SJSA1 (cell line): ENCODE results near the gene UQCC5. TPM values are rescaled to one million over a fixed set of nuclear protein-coding genes. Genes with fewer than 3 reads are reported as not detected.

Experiments used
- DNase-seq, 2 experiments: peaks; one replicate each; pipeline ENCODE4 v3.0.0-alpha.2; 2015 to 2020; ENCODE audit warnings: low spot score in 2 of 2, low read depth in 1 of 2
- H3K27ac ChIP-seq: fragments of 250-450 bp; sonication (Bioruptor Pico); 2 replicates; pipeline ENCODE4 v1.5.1; 2020; ENCODE audit warnings: mild to moderate bottlenecking, moderate library complexity
- H3K27me3 ChIP-seq: fragments of 250-450 bp; sonication (Bioruptor Pico); replicated peaks from 2 replicates; pipeline ENCODE4 v1.5.1; 2020; ENCODE audit warnings: mild to moderate bottlenecking, moderate library complexity
- H3K36me3 ChIP-seq: fragments of 250-450 bp; sonication (Bioruptor Pico); 2 replicates; pipeline ENCODE4 v1.5.1; 2020; ENCODE audit warnings: mild to moderate bottlenecking
- H3K4me1 ChIP-seq: fragments of 250-450 bp; sonication (Bioruptor Pico); replicated peaks from 2 replicates; pipeline ENCODE4 v1.6.1; 2021; ENCODE audit warnings: mild to moderate bottlenecking
- H3K4me3 ChIP-seq: fragments of 250-450 bp; sonication (Bioruptor Pico); 2 replicates; pipeline ENCODE4 v1.5.1; 2020; ENCODE audit warnings: mild to moderate bottlenecking
- H3K9me3 ChIP-seq: fragments of 250-450 bp; sonication (Bioruptor Pico); replicated peaks from 2 replicates; pipeline ENCODE4 v1.5.1; 2020; ENCODE audit warnings: mild to moderate bottlenecking
- total RNA-seq: library from RNA; depleted of rRNA; stranded (reverse); fragments of >200 nt; shearing (Covaris generic); gene quantifications from 2 replicates; pipeline ENCODE4 v1.2.3, GENCODE V29; 2014

The UQCC5 gene
- total RNA-seq, 1 experiment from 2014 or later: 1.1 TPM

- Histone ChIP-seq H3K36me3 (peaks cover 46% of the 10 kb centered on the region), H3K4me1 (no peaks in the 10 kb centered on the region), H3K4me3 (no peak overlapping the region), H3K27me3 (no peaks in the 10 kb centered on the region), H3K27ac (no peak overlapping the region), H3K9me3 (no peaks in the 10 kb centered on the region)
- DNase-seq: no peak
These were observed 9.9 kb downstream of the UQCC5 start for GRCh38 chr3:52546111-52546901.

DNA sequence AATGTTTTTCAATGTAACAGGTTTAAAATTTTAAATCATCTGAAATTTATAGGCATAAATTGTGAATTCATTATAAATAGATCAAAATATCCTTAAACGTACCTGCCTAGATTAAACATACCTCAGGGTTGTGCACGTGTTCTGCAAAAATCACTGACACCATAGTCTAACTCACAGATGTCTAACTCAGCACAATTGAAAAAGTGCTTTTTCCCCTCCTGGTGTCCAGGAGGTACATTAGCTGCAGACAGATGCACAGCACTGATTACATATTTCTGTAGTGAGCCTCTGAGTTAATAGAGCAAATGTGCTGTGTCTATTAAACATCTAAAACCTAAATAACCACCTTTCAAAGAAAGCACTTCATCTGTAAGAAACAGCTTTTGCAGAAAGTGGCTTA lies 10.7 kb downstream of the UQCC5 start:
- no peak overlapping the region for H3K4me3 ChIP-seq
- H3K27ac ChIP-seq: no peak overlapping the region
- peaks cover 51% of the 10 kb centered on the region for H3K36me3 ChIP-seq

DNA sequence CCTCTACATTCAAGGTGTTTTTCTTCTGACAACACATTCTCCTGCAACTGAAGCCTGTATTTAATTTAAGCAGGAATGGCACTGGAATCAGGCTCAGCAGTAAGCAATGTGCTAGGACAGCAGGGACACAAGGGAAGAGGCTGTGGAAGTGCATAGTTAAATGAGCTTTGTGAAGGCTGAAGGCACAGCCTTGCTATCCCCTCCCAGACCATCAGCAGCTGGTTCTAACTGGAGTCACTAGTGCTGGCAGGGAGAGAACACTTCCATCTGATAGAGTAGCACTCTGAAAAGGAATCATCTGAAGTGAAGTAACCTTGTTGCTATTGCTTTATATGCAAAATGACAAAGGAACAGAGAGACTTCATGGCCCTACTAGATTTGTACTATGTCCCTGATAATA lies 14.7 kb downstream of the UQCC5 start:
- Histone ChIP-seq H3K4me1 (no peaks in the 10 kb centered on the region), H3K9me3 (no peaks in the 10 kb centered on the region), H3K27me3 (no peaks in the 10 kb centered on the region), H3K36me3 (peaks cover 81% of the 10 kb centered on the region), H3K27ac (no peak overlapping the region), H3K4me3 (no peak overlapping the region)
- no peak for DNase-seq

More for the DNA sequence above, 10.7 kb downstream of the UQCC5 start:
- Histone ChIP-seq H3K9me3 (no peaks in the 10 kb centered on the region), H3K4me1 (no peaks in the 10 kb centered on the region), H3K27me3 (no peaks in the 10 kb centered on the region)
- DNase-seq: no peak

DNA sequence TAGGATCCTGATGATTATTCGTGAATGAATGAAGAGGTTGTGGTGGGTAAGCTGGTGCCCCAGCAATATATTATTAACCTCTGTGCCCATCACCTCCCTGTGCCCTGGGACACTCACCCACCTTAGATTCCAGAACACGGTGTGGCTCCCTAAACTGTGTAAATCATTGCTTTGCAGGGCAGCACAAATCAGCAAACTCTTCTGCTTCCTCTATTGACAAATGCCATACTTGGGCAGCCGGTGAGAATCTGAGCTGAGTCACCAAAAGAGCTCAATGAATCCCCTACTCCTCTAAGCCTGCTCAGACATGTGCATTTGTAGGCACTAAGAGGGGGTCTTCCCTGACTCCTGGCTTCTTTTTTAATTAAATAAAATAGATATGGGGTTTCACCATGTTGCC lies 15.7 kb downstream of the UQCC5 start:
- Histone ChIP-seq H3K4me3 (no peak overlapping the region), H3K4me1 (no peaks in the 10 kb centered on the region), H3K9me3 (no peaks in the 10 kb centered on the region), H3K36me3 (peaks cover 77% of the 10 kb centered on the region), H3K27me3 (no peaks in the 10 kb centered on the region), H3K27ac (no peak overlapping the region)
- DNase-seq: no peak

DNA sequence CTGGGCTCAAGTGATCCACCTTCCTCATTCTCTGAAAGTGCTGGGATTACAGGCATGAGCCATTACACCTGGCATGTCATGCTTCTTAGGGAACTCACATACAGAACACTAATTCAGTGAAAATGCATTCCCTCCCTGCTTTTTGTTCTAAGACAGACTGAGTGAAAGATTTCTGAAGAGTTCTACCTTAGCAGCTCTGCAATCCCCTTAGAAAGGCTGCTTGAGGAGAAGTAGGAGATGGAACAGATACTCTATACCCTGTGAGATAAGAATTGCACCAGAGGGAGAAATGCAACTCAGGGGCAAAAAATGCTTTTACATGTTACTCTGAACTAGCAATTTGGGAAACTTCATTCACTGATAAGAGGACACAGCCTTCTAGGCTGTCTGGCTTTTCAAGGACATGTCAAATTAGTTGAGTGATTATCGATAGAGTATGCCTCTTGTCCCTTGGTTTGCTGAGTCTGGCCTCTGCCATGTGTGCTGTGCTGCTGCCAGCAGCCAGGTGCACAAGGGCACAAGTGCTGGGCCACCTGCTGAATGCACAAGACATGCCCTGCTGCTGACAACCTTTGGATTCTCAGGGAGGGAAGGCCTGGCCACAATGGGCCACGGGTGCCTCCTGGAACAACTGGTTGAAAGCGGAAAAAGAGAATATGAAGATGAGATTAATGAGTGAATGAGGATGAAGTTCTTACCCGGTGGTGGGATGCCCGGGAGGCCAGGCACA lies 17.8 kb downstream of the UQCC5 start:
- H3K36me3 ChIP-seq: peaks cover 79% of the 10 kb centered on the region
- H3K27ac ChIP-seq: no peak overlapping the region
- H3K4me3 ChIP-seq: no peak overlapping the region
- no peaks in the 10 kb centered on the region for H3K27me3 ChIP-seq
- no peak for DNase-seq
- H3K4me1 ChIP-seq: no peaks in the 10 kb centered on the region
- no peaks in the 10 kb centered on the region for H3K9me3 ChIP-seq

DNA sequence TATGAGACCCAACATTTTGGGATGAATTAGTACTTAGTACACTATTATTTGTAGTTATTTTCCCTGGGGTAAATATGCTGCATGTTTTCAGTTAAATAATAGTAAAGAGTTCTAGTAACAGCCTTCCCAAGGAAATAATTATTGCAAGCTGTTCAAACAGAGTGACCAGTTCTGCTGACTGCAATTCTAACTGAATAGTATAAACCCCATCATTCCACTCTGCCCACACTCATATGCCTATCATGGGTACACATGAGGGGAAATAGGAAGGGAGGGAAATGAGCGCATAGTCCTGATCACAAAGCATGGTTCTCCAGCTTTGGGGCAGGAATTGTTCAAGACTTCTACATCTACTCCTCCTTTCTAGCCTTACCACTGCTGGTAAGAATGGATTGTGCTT lies 18.7 kb downstream of the UQCC5 start:
- Histone ChIP-seq H3K4me3 (no peak overlapping the region), H3K4me1 (no peaks in the 10 kb centered on the region), H3K27ac (no peak overlapping the region), H3K9me3 (no peaks in the 10 kb centered on the region), H3K36me3 (peaks cover 83% of the 10 kb centered on the region), H3K27me3 (no peaks in the 10 kb centered on the region)
- no peak for DNase-seq

- DNase-seq: no peak
- Histone ChIP-seq H3K27me3 (no peaks in the 10 kb centered on the region), H3K27ac (no peak overlapping the region), H3K4me3 (no peak overlapping the region), H3K4me1 (no peaks in the 10 kb centered on the region; the same call in 1 of the 2 replicates), H3K9me3 (no peaks in the 10 kb centered on the region), H3K36me3 (peaks cover 82% of the 10 kb centered on the region)
These were observed 20.9 kb downstream of the UQCC5 start for GRCh38 chr3:52557011-52557960.

DNA sequence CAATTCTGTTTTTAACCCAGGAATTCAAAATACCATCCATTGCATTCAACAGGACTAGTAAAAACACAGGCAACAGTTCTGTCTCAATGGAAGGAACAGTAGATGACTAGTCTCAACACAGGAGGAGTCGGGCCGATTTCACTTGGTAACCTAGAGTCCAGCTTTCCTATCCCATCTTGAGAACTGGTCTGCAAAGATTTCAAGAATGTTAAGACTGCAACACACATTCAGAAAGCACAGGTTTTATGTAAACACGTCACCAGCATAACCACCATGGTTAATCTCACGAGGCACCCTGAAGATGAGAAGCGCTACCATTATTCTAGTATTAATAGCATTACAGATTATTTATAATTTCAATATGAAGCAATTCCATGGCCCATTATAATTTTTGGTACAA lies 22.0 kb downstream of the UQCC5 start:
- H3K4me3 ChIP-seq: no peak overlapping the region
- peaks cover 85% of the 10 kb centered on the region for H3K36me3 ChIP-seq
- no peaks in the 10 kb centered on the region; the same call in 1 of the 2 replicates for H3K4me1 ChIP-seq
- no peaks in the 10 kb centered on the region for H3K9me3 ChIP-seq
- no peaks in the 10 kb centered on the region for H3K27me3 ChIP-seq
- no peak for DNase-seq
- no peak overlapping the region for H3K27ac ChIP-seq

DNA sequence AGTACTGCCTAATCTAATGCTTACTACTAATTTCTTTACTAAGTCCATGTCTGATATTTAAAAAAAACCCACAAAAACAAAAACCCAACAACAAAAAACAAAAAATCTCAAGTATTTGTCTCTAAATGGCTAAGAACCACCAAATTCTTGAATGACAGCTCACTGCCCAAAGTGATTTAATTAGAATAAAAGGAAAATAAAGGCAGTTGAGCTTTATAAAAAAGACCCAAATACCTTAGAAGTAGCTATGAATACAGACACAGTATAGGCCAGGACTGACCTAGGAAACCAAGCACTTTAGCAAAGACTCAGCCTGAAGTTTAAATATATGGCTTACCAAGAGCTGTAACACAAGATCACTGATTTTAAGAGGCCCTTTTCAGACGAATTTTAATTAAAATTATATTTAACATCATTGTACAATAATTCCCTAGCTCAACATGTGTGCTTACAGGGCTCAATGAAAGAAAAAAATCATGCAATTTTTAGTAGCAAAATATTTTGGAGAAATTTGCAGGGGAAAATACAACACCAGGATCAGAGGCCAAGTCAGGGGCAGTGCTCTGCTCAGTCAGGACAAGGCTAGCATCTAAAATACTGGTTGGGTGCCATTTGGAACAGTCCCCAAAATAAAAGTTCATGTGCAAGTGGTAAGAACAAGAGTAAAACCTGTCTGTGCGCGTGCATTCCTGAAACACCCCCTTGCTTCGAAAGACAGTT lies 24.8 kb downstream of the UQCC5 start:
- Histone ChIP-seq H3K36me3 (peaks cover 67% of the 10 kb centered on the region), H3K27me3 (no peaks in the 10 kb centered on the region), H3K4me1 (no peaks in the 10 kb centered on the region; the same call in 1 of the 2 replicates), H3K27ac (no peak overlapping the region), H3K4me3 (no peak overlapping the region), H3K9me3 (no peaks in the 10 kb centered on the region)
- DNase-seq: peak in 1 of 2 experiments; percentile 18

DNA sequence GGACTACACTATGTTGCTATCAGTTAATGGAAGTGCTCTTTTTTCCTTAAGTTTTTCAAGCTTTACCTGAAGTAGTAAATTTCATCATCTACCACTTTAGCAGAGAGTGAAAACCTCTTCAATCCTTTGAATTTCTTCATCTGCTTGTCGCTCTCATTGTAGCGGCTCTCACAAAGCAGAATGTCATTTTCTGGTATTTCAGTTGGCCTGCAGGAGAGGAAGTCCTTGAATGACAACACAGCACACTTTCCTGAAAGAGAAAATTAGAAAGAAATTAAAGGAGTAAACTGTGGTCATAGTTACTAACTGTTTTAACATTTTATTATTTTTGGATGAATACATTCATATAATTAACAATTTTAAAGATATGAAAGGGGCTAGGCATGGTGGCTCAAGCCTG lies 27.6 kb downstream of the UQCC5 start:
- DNase-seq: no peak
- Histone ChIP-seq H3K4me3 (no peak overlapping the region), H3K27ac (no peak overlapping the region), H3K36me3 (peaks cover 52% of the 10 kb centered on the region), H3K9me3 (no peaks in the 10 kb centered on the region), H3K27me3 (no peaks in the 10 kb centered on the region), H3K4me1 (no peaks in the 10 kb centered on the region; the same call in 1 of the 2 replicates)

DNA sequence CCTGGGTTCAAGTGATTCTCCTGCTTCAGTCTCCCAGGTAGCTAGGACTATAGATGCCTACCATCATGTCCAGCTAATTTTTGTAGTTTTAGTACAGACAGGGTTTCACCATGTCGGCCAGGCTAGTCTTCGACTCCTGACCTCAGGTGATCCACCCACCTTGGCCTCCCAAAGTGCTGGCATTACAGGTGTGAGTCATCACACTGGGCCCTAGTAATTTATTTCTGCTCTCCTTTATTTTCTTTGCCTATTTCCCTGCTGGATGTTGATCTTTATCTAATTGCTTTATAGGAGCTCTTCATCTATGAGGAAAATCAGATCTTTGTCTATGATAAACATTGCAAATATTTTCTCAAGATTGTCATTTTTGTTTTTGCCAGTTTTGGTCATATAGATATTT lies 31.7 kb downstream of the UQCC5 start:
- Histone ChIP-seq H3K27me3 (no peaks in the 10 kb centered on the region), H3K4me3 (no peak overlapping the region), H3K9me3 (no peaks in the 10 kb centered on the region), H3K27ac (no peak overlapping the region), H3K36me3 (peaks cover 23% of the 10 kb centered on the region), H3K4me1 (no peaks in the 10 kb centered on the region)
- DNase-seq: no peak

GRCh38 chr3:52570076-52570475 lies 33.7 kb downstream of the UQCC5 start:
- H3K36me3 ChIP-seq: peaks cover 27% of the 10 kb centered on the region; the same call in 1 of the 2 replicates
- no peak for DNase-seq
- H3K27me3 ChIP-seq: no peaks in the 10 kb centered on the region
- H3K4me1 ChIP-seq: no peaks in the 10 kb centered on the region
- no peak overlapping the region for H3K4me3 ChIP-seq
- no peaks in the 10 kb centered on the region for H3K9me3 ChIP-seq
- no peak overlapping the region for H3K27ac ChIP-seq

GRCh38 chr3:52572221-52572620 lies 35.8 kb downstream of the UQCC5 start:
- Histone ChIP-seq H3K4me1 (no peaks in the 10 kb centered on the region), H3K4me3 (no peak overlapping the region), H3K27ac (no peak overlapping the region), H3K9me3 (no peaks in the 10 kb centered on the region), H3K27me3 (no peaks in the 10 kb centered on the region), H3K36me3 (peaks cover 35% of the 10 kb centered on the region)
- DNase-seq: no peak
